ENCODE data around the gene SEMA4D. TPM values are rescaled to one million over a fixed set of nuclear protein-coding genes. Genes with fewer than 3 reads are reported as not detected.

Gene SEMA4D
- total and polyA plus RNA-seq, 2 of the 13 experiments (the other 11 are each of a cell fraction or from before 2014, with no cell fraction given) = 0.13 to 0.16 TPM

DNA sequence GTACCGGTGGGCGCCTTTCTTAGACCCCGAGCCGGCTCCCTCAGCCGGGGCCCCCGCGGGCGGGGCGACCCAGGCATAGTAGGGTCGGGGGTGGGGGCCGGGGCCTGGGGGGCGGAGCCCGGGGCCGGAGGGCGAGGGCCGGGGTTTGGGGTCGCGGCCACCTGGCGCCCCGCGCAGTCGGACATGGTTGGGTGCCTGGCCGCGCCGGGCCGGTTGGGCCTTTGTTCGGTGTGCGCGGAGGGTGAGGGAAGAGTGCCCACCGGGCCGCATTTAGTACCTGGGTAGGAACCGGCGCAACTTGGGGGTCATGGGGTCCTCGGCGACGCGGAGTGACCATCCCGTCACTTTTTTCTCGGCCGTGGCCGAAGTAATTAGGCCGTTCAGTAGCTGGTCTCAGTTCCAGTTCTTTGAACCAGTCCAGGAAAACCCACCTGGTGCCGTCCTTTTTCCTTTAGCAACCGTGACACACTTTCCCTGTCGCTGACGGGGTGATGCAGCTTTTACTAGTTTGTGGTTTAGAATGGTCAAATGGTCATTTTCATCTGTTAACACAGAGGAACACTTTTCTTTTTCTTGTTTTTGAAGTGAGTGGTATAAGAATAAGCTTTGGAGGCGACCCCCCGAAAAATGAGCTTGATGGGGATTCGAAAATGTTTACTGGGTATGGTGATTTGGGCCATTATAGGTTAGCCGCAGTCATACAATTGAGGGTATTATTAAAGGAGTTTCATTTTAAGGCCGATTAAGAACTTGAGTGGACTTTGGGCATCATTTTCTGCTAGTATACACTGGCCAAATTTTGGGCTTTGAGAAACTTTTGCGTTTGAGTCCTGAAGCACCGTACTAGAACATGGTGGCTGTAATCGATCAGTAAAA is 186.3 kb downstream of the SEMA4D start (continued):
- TF ChIP-seq, protein P1, sequence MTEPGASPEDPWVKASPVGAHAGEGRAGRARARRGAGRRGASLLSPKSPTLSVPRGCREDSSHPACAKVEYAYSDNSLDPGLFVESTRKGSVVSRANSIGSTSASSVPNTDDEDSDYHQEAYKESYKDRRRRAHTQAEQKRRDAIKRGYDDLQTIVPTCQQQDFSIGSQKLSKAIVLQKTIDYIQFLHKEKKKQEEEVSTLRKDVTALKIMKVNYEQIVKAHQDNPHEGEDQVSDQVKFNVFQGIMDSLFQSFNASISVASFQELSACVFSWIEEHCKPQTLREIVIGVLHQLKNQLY (CRISPR knock-in tag; IDR thresholded peaks at IDR 0.05) = no peak
- TF ChIP-seq AGO1 (IDR thresholded peaks at IDR 0.05; ENCODE audit: low read depth, low read length, poor library complexity, severe bottlenecking) (no peak), ZNF607 (CRISPR knock-in tag; IDR thresholded peaks at IDR 0.05; ENCODE audit: borderline replicate concordance) (no peak)

Small RNA genes within 50 kb of the gene (microRNA-seq; reads per million reads assigned to microRNA genes)
- gene MIR3153 = 0.51 reads per million

Small RNA genes within 50 kb of the gene (small RNA-seq; reads per million reads assigned to genes)
- gene MIR3153 (ENCODE audit: insufficient read depth in 2 of 3, insufficient read length in 3 of 3, low read depth in 2 of 3, low replicate concordance in 1 of 3) = 0 reads per million in 3 experiments

Other genes starting within 250 kb of the SEMA4D start
- 317 and 498 TPM in 2 replicates for gene CKS2, start 186.9 kb downstream of the SEMA4D start, total RNA-seq (2016; rRNA removed; fragmentation: Illumina TruSeq; extraction: Trizol)
- 151 and 251 TPM in 2 replicates for gene CKS2, start 186.9 kb downstream of the SEMA4D start, polyA plus RNA-seq (2011; rRNA removed)
- 32.4 and 32.9 TPM in 2 replicates for gene SECISBP2, start 179.6 kb downstream of the SEMA4D start, total RNA-seq (2016; rRNA removed; fragmentation: Illumina TruSeq; extraction: Trizol)
- 38.0 and 38.4 TPM in 2 replicates for gene SECISBP2, start 179.6 kb downstream of the SEMA4D start, polyA plus RNA-seq (2011; rRNA removed)
- gene GADD45G, start 106.9 kb upstream of the SEMA4D start, total RNA-seq (2016; rRNA removed; fragmentation: Illumina TruSeq; extraction: Trizol) = not detected in 2 replicates
- gene GADD45G, start 106.9 kb upstream of the SEMA4D start, polyA plus RNA-seq (2011; rRNA removed) = not detected in 2 replicates